ENCODE results near the gene MTCH2. TPM values are rescaled to one million over a fixed set of nuclear protein-coding genes. Genes with fewer than 3 reads are reported as not detected.

Gene MTCH2
- 94.7 and 98.7 TPM in 2 replicates for total RNA-seq

DNA sequence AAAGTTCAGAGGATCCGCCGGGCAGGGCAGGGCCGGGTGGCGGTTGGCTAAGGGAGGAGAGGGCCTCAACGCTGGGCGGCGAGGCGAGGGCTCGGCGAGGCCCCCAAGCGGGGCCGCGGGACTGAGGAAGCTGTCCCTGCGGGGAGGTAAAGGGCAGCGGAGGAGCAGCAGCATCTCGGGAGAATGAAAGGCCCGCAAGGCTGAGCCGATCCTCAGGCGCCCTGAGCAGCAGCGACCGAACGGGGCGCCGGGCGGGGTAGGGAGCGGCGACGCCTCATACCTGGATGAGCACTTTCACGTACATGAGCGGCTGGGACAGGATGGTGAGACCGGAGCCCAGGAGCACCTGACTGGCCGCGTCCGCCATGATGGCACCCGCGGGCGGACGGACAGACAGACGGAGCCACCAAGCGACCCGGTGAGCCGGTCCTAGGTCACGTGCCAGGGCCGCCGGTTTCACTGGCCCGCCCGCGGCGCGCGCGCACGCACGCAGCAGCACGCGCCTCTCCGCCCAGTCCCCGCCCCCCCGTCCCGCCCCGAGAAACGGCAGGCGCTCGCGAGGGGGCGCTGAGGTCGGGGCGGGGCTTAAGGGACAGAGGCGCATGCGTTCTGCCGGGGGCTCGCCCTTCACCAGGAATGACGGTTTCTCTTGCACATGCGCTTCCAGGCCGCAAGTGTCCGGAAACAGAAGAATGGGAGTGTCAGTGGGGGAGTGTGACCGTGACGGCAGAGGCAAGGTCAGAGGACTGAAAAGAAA is at the start of gene MTCH2:
MTCH2 (minus strand) TSS at position 461 of the 757 bp plus-strand sequence; CDS start at position 367, 94 bp downstream.

GRCh38 chr11:47593934-47594855 is 48.2 kb downstream of the MTCH2 start, which contains the start of gene C1QTNF4:
Gene C1QTNF4 (minus strand): TSS chr11:47594411. CDS start chr11:47590810, 3,601 bp downstream.

DNA sequence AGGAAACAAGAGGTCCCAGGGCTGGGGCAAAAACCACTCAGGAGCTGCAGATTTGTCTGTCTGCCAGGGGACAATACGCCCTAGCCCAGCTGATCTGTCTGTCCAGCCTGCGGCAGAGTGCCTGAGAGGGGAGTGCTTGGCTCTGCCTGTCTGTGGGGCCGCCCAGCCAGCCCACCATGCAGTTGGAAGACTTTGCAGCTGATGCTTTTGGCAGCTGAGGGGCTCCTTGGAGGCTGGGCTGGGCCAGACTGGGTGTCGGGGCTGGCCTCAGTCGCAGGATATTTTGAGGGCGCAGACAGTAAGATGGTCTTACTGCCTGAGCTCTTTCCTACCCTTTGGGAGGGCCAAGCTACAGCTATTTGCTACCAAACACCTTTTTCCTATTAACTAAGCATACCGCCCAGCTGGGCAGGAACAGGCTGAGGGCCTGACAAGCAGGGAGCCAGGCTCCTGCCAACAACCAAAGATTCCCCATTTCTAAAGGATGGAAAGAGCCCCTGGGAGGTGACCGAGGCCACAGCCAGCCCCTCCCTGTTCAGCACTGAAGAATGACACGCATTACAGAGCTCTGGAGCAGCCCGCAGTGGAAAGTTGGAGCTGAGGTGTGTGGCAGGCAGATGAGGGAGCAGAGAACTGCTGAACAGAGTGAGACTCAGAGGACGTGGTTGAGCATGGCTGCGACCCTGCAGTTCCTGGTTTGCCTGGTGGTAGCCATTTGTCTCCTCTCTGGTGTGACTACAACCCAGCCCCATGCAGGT is 56.1 kb downstream of the MTCH2 start, which contains the start of gene FAM180B:
FAM180B (plus strand) TSS at position 581 of the 758 bp plus-strand sequence; CDS start at position 672, 91 bp downstream.

DNA sequence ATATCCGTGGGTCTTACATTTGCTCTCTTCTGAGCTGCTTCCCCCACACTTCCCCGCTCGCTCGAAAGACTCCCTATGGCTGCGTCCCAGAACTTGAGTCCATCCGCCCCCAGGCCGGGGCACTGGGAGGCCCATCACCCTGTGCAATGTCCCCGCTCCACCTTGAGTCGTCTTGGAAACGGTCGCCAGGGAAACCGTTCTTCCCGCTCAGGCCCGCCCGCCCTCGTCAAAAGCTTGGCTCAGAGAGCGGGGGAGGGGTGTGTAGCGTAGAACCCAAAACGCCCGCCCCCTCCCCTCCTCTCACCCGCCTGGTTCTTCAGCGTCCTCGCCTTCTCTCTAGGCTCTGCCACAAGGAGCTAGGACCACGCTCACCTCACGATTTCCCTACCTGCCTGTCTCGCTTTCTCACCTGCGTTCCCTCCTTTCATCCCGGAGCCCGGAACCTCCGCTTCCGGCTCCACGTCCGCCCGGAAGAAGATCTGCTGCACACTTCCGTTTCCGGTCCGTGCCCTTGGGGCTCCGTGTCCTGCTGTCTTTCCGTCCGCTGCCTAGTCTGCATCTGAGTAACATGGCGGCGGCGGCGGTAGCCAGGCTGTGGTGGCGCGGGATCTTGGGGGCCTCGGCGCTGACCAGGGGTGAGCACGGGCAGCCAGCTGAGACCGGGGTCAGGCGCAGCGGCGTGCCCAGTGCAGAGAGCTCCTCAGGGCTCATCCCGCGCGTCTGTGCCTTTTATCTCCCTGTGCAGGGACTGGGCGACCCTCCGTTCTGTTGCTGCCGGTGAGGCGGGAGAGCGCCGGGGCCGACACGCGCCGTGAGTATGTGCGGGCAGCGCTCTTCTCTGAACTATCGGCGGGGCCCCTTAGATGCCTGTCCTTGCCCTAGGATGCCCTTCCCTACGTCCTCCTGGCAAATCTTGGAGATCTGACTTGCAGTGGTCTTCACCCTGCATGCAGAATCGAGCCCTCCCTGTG is 63.5 kb downstream of the MTCH2 start, which contains the start of the genes KBTBD4 and NDUFS3:
KBTBD4 (minus strand) TSS at position 447 of the 971 bp plus-strand sequence; CDS start at position 428, 19 bp downstream.
NDUFS3 (plus strand) TSS at position 551 of the 971 bp plus-strand sequence; CDS start at position 569, 18 bp downstream.

Other genes starting within 250 kb of the MTCH2 start
- 99.1 and 101 TPM in 2 replicates for gene SLC39A13, start 234.0 kb downstream of the MTCH2 start, total RNA-seq
- gene PSMC3, start 216.1 kb downstream of the MTCH2 start, total RNA-seq = 220 and 250 TPM in 2 replicates
- not detected in 2 replicates for gene RAPSN, start 193.4 kb downstream of the MTCH2 start, total RNA-seq
- gene CELF1, start 89.4 kb downstream of the MTCH2 start, total RNA-seq = 53.2 and 56.8 TPM in 2 replicates
- 145 and 164 TPM in 2 replicates for gene PTPMT1, start 77.0 kb downstream of the MTCH2 start, total RNA-seq
- gene KBTBD4, start 63.6 kb downstream of the MTCH2 start, total RNA-seq = 20.7 and 23.6 TPM in 2 replicates
- gene NDUFS3, start 63.5 kb downstream of the MTCH2 start, total RNA-seq = 89.7 and 95.1 TPM in 2 replicates
- not detected in 2 replicates for gene FAM180B, start 55.9 kb downstream of the MTCH2 start, total RNA-seq
- not detected in 2 replicates for gene C1QTNF4, start 48.1 kb downstream of the MTCH2 start, total RNA-seq
- gene AGBL2, start 72.8 kb upstream of the MTCH2 start, total RNA-seq = not detected in 2 replicates
- gene FNBP4, start 124.8 kb upstream of the MTCH2 start, total RNA-seq = 41.7 and 42.1 TPM in 2 replicates
- 15.1 and 15.9 TPM in 2 replicates for gene NUP160, start 205.8 kb upstream of the MTCH2 start, total RNA-seq